ENCODE data around the gene DLX4.

The DLX4 gene

DNA sequence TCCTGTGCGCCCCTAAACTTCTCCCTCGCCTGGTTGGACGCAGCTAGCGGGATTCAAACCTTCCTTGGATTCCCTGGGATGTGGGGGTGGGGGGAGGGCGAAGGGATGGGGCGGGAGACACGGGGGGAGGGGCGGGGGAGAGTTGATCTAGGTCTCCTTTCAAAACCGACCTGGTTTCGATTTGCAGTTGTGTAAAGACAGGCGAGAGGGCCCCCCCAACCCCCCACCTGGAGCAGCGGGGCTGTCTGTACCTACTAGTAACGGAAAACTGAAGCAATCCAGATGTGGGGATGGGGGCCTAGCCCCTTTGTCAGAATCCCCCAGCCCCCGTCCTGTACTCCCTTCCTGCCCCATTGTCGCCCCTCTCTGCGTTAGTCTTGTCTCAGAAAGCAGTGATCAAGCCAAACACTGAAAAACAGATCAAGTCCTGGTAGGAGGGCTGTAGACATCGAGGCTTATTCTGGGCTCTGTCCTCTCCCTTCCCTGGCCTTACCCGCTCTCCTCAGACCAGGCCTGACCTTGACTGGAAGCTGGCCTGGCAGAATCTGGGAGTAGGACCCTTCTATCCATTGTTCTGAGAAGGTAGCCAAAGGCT, 902 bp downstream of the DLX4 start:
- no peak for DNase-seq

DNA sequence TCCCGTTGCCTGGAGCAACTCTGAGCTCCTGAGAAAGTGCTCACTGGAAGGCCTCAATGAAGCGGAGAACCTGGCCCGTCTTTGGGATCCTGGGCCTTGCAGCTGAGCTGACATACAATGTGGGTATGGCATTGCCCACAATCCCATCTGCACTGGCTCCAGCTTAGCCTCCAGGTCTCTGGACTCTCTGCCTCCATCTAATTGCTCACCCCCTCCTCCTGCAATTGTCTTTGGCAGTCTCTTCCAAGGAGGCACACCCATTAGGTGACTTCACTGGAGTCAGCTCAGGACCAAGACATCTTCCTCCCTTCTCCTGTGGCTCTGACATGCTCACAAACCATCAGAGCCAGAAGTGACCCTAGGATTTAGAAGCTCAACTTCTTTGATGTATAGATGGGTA, 1.5 kb downstream of the DLX4 start:
- DNase-seq = no peak

DNA sequence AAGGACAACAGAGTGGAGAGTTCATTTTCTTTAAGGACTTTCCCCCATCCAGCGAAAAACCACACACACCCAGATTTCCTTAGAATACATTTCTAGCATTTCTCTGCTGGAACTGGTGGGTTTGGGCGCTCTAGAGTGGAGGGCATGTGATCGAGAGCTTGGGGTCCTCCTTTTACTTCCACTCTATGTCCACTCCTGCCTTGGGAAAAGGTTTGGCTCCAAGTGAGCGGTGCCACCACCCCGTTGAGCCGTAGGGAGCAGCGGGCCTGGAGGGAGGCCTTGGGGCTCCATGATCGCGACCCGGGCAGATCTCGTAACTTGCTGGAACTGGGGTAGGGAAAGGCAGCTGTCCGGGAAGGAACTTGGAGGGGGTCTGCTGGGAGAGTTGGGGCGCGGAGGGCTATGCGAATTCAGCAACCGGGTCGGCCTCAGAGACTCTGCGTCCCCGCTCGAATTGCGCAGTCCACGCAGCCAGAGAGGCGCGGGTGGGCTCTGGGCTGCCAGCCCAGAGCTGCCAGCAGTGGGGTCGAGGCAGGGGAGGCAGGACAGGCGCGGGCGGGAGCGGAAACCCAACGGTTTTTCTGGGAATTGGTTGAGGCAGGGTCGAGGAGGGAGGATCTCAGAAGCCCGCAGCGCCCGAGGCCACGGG, 2.3 kb downstream of the DLX4 start:
- no peak for DNase-seq

DNA sequence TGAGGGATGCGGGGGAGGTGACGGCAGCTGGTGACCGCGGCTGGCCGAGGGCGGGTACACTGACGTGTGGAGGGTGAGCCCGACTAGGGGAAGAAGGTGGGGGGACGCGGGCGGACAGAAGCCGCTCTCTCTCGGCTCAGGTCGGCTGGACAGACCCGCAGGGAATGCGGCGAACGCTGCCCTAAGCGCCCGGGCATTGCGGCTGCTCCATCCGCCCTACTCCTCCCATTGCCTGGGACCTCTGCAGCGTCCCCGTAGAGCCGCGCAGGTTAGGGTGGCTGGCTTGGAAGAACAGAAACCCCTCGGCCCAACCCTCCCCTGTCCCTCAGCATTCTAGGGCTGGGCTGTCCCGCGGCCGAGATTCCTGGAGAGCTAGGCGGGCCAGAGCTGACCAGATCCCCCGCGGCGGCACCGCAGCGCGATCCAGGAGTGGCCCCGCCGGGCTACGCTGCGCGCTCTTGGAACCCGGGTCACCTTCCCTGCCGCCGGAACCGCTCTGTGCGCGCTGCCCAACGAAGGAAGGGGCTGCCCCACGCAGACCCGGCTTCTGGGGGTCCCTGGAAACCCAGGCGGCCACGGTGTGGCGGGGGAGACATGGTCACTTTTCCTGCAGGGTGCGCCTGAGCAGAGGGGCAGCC, 3.0 kb downstream of the DLX4 start:
- DNase-seq = no peak

DNA sequence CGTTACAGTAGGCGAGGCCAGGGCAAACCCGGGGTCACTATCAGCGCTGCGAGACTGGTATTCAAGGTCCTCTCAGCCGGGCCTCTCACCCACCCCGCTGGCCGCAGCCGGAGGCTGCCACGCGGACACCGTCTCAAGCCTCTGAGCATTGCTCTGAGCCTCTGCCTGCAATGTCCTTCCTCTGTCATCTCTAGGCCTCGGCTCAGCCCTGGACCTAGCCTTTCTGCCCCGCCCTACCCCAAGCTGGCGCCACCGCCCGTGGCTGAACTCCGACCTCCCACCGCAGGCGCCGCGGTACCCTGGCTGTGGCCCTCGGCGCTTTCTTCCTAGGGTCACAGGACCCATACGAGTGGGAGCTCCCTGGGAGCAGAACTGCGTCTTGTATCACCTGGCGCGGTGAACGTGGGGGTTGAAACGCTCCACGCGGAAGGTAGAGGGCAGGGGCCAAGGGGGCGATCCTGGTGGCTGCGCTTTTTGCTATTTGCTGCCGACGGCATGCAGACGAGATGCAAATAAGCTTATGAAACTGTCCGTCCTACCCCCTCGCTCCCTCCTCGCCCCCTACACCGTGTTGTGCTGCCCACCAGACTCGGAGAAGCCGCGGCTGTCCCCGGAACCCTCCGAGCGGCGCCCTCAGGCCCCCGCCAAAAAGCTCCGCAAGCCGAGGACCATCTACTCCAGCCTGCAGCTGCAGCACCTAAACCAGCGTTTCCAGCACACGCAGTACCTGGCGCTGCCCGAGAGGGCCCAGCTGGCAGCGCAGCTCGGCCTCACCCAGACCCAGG, 3.7 kb downstream of the DLX4 start:
- DNase-seq = no peak

DNA sequence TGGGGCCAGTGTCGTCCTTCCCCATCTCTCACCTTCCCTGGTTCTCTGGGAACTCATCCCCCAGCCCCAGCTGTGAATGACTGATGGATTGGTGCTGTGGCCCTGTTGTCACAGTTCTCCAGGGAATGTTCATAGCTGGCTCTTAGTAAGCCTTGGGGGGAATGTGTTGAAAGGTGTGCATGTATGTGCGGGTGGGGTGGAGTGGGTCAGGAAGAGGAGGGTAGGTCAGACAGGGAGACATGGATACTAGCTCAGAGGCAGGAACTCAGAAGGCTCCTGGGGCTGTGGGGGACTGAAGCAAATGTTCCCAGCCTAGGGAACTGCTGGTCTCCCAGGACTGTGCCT, 4.3 kb downstream of the DLX4 start:
- no peak for DNase-seq

DNA sequence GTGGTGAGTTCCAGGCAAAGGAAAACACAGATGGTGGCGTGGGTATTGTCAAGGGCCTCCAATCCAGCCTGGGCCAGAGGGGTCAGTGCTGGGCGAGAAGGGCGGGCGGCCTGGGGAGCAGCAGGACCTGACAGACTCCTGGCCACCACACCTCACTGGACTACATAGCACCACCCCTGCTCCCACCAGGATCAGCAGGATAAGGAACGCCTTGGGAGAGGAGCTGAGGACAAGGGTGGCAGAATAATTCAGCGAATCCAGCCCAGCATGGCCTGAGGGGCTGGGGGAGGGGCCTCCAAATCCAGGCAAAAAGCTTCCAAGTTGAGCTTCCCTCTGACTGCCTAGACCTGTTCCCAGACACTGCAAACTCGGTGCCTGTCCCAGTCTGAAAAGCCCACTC, 6.5 kb downstream of the DLX4 start:
- DNase-seq = no peak

DNA sequence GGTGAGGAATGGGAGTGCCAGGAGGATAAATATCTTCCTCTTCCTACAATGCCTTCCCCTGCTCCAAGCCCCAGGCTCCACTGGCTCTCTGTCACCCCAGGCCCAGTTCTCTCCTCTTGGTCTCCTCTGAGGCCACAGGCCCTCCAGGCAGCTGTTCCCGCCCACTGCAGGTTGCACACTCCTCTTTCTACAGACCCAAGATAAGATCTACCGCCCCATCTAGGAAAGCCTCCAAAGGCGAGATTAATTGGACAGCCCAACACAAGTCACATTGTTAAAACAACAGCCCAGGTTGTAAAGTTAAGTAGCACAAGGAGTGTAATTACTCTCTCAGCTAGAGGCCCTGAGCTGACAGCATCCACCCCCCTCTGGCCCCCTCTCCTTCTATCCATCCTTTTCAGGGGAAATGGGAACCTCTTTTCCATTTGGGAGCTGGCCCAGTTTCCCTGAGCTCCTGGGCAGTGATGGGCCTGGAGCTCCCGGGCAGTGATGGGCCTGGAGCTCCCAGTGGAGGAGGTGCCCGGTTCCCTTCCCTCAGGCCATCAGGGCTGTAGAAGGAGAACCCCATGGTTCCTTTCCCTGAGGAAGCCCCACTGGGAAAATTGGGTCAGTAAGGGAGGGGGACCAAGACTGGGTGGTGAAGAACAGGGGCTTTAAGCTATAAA, 7.3 kb downstream of the DLX4 start:
- no peak for DNase-seq

DNA sequence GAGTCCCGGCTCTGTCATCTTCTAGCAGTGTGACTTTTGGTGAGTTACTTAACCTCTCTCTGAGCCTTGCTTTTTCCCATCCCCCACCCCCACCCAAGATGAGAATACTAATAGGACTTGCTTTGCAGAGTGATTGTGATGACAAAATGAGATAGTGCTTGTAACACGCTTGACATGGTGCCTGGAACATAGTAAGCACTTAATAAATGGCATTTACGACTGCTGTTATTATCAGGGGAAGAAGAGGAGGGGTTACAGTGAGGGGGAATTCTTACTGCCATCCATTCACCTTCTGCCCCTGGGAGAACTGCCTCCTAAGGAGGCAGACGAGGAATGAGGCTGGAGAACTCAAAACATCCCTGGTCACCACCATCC, 7.8 kb downstream of the DLX4 start:
- no peak for DNase-seq

DNA sequence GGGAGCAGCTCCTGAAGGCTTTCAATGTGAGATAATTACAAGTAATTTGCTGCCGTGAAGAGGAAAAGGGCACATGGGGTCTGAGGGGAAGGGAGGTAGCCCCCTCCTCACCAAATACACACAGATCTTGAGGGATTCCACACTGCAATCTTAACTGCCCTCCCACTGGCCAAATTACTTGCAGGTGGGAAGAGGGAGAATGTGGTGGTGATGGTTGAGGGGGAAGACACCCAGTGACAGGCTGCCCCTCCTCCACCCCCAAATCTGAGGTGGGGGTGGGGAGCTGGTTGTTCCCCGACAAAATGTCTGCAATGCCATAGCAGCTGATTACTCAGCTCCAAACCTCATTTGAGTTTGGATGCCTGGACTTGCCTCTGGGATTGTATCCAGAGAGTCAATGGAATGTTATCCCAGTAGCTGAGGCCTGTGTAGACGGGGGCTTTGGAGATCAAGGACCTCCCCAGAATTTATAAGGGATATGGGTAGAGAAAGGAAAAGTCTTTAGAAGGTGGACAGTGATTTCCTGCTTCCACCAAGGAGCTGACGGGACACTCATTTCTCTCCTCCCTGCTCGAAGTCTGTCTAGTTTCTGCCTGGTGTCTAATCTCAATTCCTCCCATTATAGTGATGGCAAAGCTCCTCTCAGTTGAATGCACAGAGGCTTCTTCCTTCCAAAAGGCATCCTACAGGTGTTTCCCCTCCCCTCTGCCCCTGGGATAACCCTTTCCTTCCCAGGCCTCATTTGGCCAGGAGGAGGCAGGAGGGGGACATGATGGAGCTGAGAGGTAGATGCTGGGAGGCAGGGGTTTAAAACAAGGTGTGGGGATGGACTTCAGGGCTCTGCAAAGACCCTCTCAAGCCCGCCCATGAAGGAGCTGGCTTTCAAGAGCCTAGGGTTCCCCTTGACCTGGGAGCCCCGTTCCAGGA, 8.7 kb downstream of the DLX4 start:
- no peak for DNase-seq

DNA sequence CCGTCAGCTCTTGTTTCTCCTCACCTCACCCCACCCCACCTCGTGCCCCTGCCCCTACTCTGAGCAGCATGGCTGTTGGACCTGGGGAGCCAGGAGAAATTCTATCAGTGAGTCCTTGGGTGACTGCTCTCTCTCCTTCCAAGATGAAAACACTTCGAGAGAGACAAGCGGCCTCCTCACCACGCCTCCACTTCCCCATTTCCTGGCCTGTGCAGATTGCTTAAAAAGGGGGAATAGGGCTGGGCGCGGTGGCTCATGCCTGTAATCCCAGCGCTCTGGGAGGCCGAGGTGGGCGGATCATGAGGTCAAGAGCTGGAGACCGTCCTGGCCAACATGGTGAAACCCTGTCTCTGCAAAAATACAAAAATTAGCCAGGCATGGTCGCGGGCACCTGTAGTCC, 9.5 kb downstream of the DLX4 start:
- no peak for DNase-seq

DNA sequence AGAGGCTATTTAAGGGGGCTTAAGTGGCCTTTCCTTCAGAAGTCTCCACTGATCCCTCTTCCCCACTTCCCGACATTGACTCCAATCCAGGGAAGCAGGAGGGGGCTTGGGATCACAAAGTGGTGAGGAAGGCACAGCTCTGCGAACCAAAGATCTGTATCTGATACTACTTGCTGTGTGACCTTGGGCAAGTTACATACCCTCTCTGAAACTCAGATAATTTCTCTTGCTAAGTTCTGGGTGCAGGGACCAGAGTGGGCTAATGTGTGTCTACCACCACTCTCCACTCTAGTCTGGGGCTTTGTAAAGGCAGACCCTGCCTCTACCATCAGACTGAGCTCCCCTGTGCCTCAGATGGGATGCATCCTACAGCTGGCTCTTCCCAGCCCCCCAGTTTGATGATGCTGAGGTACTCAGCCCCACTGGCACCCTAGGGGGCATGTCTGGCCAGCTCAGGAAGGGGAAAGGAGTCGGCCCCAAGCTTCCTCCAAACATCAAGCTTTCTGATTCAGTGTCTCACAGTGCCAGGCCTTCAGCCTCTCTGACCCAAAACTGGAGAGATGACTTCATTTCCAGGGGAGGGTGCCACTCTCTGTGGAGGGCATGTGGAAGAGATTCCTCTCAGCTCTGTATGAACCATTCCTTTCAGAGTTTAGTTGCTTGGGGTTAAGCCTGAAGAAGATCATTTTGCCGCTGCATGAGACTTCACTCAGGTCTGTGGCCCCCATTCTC, 10.9 kb downstream of the DLX4 start:
- no peak for DNase-seq

DNA sequence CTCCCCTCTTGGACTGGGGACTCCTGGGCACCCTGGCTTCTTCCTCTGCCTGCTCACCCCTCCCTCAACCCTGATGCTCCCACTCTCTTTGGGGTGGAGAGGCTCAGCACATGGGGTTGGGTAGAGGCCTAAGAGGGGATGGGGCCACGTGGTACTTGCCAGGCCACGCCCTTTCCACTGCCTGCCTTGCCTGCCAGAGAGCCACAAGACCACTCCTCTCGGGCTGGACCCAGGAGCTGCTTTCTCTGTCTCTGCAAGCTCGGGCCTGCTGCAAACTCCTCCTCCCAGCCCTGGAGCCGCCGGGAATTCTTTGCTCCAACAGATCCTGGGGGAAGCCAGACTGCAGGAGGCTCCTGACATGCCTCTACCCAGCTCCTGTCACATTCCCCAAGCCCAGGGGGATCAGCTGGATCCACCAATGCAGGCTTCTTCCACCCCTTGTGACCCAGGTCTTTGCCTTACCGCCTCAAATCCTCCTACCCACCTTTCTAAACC, 11.8 kb downstream of the DLX4 start:
- no peak for DNase-seq

DNA sequence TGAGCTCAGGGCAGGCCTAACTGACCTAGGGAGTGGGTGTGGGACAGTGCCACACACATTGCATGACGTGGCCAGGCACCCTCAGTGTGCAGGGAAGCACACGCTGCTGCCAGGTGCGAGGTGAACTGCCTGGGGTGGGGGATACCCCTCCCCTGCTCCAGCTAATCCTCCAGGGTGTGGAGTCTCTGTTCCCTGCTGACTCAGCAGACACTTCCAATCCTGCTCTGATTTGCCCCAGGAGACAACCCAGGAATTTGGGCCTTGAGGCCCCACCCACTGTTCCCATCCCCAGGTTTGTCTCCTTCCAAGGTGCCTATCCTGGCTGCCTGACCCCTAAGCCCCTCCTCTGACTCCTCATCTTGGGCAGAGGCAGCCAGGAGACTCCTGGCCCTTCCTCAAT, 15.3 kb downstream of the DLX4 start:
- DNase-seq = no peak

DNA sequence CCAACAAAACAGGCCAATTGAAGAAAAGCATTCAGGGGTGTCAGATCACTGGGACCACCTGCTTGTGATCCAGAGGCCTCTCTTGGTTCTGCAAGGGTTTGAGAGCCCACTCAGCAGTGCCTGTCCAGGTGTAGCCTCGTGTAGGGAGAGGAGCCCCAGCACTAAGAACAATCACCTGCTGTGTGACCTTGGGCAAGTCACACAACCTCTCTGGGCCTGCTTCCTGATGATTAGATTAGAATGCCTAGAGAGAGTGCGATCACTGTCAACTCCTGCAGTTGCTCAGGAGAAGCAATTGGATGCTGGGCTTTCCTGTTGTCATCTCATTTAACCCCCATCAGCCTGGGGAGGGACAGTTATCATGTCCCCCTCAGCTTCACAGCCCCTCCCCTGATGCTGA, 15.8 kb downstream of the DLX4 start:
- no peak for DNase-seq

DNA sequence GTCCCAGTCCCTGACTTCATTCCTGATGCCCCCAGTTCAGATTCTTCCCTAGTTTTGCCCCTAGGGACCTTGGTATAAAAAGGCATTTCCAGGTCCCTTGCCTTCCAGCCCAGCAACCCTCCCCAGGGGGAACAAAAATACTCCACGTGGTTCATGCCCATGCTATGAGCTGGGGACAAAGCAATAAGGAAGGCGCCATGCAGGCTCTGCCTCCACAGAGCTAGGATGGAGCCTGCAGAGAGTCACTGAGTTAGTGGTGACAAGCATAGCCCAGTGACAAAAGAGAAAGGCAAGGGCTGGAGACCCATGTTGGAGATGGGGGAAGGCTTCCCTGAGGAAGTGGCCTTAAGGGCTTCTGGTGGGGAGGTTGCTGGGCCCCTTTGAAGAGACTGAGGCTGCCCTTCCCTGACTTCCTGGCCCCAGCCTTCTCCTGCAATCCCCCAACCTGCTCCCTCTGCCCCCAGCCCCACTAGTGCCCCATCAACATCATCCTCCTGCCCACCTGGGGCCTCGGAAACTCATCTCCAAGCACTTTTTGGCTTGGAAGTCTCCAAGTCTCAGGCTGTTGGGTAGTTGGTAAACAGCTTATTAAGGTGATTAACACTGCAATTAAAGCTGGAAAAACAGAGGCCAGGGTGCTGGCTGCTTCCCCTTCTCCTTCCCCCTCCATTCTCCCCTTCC, 16.5 kb downstream of the DLX4 start:
- no peak for DNase-seq

DNA sequence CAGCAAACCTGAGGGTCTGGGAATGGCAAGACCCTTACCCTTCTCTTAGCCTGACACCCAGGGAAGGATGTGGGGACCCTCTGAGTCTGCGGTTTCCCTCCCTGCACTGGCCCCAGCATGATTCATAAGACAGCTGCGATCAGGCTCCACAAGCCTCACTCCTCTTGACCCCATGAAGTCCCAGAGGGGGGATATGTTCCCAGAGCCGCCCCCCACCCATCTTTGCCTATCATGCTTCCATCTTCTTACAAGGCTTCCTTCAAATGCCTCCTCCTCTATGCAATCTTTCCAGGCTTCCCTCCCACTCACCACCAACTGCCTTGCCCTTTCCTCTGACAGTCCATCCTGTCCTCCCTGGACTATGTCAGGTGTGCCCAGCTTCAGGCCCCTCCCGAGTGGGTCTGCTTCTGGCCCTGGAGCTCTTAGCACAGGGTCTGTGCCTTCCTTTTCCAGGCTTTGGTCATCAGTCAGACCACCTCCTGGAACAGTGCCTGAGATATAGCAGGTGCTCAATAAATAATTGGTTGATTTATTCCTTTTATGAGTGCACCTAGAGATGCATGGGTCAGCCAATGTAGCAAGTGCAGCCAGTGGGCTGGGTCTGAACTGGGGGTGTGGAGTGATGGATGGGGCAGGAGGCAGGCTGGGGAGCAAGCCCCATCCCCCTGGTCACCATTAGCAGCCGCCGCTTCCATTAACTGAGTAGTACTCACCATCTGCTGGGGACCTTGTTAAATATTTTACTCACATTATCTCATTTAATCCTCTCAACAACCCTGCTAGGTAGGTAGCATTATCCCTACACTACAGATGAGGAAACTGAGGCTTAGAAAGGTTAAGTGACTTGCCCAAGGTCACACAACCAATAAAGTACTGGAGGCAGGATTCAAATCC, 17.7 kb downstream of the DLX4 start:
- no peak for DNase-seq

DNA sequence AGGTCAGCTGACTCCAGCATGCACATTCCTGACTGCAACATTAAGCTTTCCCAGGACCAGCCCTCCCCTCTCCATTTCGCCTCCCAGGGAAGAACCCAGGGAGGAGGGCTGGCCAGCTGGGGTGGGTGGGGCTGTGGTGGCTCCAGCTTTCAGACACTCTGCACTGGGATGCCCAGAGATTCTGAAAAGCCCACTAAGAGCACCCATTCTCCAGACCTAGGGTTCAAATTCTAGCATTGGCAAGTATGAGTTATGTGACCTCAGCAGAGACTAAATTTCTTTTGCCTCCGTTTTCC, 18.2 kb downstream of the DLX4 start:
- no peak for DNase-seq

DNA sequence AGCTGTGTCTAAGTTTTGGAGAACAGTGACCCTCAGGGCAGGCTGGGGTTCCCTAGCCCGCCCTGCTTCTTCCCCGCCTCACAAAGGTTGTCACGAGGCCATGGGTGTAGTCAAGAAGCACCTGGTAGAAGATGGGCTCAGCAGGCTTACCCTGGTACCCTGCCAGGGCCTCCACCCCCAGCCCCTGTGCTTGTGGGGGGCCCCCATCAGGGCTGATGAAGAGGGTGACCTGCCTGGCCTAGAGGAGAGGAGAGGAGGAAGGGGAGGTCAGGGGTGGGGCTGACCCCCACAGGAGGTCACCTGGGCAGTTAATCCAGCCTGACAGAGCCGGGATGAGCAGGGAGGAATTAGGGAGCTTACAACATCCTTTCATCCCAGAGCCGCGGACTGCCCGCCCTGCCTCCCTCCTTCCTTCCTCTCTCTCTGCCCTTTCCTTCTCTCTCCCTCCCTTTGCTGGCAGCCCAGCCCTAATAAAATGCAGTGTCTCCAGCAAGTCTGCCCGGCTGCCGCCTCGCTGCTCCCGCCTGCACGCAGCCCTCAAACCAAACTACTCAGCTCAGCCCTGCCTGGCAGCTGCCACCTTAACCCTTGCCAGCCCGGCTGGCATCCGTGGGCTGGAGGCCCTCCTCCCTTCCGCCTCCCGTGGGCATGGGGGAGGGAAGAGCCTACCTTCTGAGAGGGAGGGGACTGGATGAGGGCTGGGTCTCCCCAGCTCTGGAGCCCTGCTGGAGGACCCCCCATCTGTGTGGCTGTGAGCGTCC, 18.9 kb downstream of the DLX4 start:
- DNase-seq = no peak
